ENCODE data around the gene TCEAL3. TPM values are rescaled to one million over a fixed set of nuclear protein-coding genes. Genes with fewer than 3 reads are reported as not detected.
A peak's percentile ranks its signal among the peaks of the same experiment; 100 is the strongest.

TCEAL3 gene
- total RNA-seq, 2 donors from 2014 or later = 75.5 to 92.0 TPM

DNA sequence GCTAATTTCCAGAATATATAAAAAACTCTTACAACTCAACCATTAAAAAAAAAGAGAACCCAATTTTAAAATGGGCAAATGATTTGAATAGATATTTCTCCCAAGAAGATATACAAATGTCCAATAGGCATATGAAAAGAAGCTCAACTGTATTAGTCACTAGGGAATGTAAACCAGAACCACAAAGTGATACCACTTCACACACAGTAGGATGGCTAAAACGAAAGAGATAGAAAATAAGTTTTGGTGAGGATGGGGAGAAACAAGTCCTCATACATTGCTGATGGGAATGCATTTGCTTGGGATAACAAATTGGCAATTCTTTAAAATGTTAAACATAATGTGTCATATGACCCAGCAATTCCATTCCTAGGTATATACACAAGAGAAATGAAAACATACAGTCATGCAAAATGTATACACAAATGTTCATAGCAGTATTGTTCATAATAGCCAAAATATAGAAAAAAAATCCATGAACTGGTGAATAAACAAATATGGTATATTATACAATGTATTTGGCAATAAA is 5.7 kb downstream of the TCEAL3 start:
- H3K9me3 ChIP-seq = no peaks in the 10 kb centered on the region
- 95% methylated on average over 1 of the region's 1 CpG for WGBS
- DNase-seq (ENCODE audit: low spot score) = no peak
- H3K27ac ChIP-seq = no peak overlapping the region
- intact Hi-C loops (cut with DNase I) = no loop called here
- TF ChIP-seq POLR2AphosphoS5 (IDR thresholded peaks at IDR 0.05) (no peak), POLR2A (IDR thresholded peaks at IDR 0.05) (no peak)
- TF ChIP-seq, protein P1, sequence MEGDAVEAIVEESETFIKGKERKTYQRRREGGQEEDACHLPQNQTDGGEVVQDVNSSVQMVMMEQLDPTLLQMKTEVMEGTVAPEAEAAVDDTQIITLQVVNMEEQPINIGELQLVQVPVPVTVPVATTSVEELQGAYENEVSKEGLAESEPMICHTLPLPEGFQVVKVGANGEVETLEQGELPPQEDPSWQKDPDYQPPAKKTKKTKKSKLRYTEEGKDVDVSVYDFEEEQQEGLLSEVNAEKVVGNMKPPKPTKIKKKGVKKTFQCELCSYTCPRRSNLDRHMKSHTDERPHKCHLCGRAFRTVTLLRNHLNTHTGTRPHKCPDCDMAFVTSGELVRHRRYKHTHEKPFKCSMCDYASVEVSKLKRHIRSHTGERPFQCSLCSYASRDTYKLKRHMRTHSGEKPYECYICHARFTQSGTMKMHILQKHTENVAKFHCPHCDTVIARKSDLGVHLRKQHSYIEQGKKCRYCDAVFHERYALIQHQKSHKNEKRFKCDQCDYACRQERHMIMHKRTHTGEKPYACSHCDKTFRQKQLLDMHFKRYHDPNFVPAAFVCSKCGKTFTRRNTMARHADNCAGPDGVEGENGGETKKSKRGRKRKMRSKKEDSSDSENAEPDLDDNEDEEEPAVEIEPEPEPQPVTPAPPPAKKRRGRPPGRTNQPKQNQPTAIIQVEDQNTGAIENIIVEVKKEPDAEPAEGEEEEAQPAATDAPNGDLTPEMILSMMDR (IDR thresholded peaks at IDR 0.05) = no peak
- H3K27me3 ChIP-seq (replicated peaks; ENCODE audit: insufficient read depth) = no peaks in the 10 kb centered on the region
- H3K4me1 ChIP-seq (replicated peaks) = no peaks in the 10 kb centered on the region
- H3K4me3 ChIP-seq = no peak overlapping the region
- no peaks in the 10 kb centered on the region for H3K36me3 ChIP-seq

DNA sequence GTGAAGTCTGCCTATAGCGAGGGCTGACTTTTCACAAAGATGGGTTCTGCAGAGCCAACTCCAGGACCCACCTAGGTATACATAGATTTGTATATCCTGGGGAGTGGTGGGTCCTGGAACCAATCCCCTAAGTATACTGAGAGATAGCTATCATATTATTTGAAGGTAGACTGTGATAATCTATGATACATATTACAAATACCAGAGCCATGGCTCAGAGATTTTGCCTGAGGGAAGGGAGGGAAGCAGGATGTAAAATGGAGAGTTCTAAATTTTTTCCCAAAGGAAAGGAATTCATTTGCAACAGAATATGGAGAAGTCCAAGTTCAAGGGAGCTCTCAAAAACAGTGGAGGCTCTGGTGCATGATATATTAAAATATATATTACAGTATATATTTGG is 7.2 kb downstream of the TCEAL3 start:
- no peaks in the 10 kb centered on the region for H3K27me3 ChIP-seq (replicated peaks; ENCODE audit: insufficient read depth)
- WGBS = 100% methylated on average over 1 of the region's 1 CpG
- intact Hi-C loops (cut with DNase I) = no loop called here

DNA sequence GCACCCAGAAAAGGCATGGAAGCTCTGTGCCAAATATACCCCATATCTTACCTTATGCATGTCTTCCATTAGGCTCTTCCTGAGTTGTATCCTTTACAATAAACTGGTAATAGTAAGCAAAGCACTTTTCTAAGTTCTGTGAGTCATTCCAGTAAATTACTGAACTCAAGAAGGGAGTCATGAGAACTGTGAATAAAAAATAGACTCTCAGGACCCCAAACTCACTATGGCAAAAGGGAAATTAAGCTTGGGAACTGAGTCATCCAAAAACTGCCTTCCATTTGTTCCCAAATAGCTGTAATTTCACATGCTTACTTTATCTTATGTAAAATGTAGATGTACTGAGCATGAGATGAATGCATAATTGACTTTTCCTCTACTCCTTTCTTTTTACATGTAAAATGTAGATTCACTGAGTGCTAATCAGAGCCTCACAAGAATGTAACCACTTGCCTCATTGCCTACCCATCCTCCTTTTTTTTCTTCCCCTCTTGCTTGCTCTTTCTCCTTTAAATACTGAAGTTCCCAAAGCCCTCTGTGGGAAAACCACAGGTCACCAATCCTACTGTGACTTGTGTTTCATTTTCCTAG is 8.1 kb downstream of the TCEAL3 start:
- H3K36me3 ChIP-seq = no peaks in the 10 kb centered on the region
- no peak for DNase-seq (ENCODE audit: low spot score)
- no peaks in the 10 kb centered on the region for H3K9me3 ChIP-seq
- no peaks in the 10 kb centered on the region for H3K27me3 ChIP-seq (replicated peaks; ENCODE audit: insufficient read depth)
- no peak overlapping the region for H3K4me3 ChIP-seq
- H3K4me1 ChIP-seq (replicated peaks) = no peaks in the 10 kb centered on the region
- intact Hi-C loops (cut with DNase I) = no loop called here
- TF ChIP-seq POLR2AphosphoS5 (IDR thresholded peaks at IDR 0.05) = no peak
- TF ChIP-seq POLR2A (IDR thresholded peaks at IDR 0.05) = no peak
- TF ChIP-seq, protein P1 (IDR thresholded peaks at IDR 0.05) = no peak
- no peak overlapping the region for H3K27ac ChIP-seq

More for the DNA sequence above, 7.2 kb downstream of the TCEAL3 start:
- Histone ChIP-seq H3K27ac (no peak overlapping the region), H3K4me3 (no peak overlapping the region), H3K9me3 (no peaks in the 10 kb centered on the region), H3K36me3 (no peaks in the 10 kb centered on the region), H3K4me1 (replicated peaks) (no peaks in the 10 kb centered on the region)
- no peak for DNase-seq (ENCODE audit: low spot score)
- TF ChIP-seq POLR2A (IDR thresholded peaks at IDR 0.05) = no peak
- no peak for TF ChIP-seq POLR2AphosphoS5 (IDR thresholded peaks at IDR 0.05)
- TF ChIP-seq, protein P1 (IDR thresholded peaks at IDR 0.05) = no peak

DNA sequence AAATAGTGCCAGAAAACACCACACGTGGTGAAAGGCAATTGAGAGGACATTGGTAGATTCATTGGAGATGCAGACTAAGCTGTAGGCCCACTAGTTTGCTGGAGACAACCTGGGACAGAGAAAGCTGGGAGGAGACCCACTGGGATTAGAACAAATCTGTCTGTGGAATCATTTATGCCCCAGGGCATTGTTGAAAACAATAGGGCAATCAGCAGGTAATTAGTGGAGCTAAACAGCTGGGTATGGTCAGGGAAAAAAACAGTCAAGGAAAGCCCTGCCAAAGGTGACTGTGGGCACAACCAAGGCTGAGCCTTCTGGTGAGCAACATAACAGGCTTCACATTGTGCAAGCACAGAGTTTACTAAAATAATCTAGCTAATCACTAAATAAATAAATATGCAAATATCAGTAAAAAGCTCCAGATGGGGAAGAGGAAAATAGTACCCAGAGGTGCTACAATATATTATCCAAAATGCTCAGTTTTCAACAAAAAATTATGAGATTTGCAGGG is 9.0 kb downstream of the TCEAL3 start:
- intact Hi-C loops (cut with DNase I) = no loop called here
- TF ChIP-seq POLR2A (IDR thresholded peaks at IDR 0.05) (no peak), POLR2AphosphoS5 (IDR thresholded peaks at IDR 0.05) (no peak)
- TF ChIP-seq, protein P1 (IDR thresholded peaks at IDR 0.05) = no peak
- Histone ChIP-seq H3K27ac (no peak overlapping the region), H3K27me3 (replicated peaks; ENCODE audit: insufficient read depth) (no peaks in the 10 kb centered on the region), H3K4me3 (no peak overlapping the region), H3K9me3 (no peaks in the 10 kb centered on the region), H3K36me3 (no peaks in the 10 kb centered on the region), H3K4me1 (replicated peaks) (no peaks in the 10 kb centered on the region)
- no peak for DNase-seq (ENCODE audit: low spot score)
- 47% methylated on average over 1 of the region's 1 CpG for WGBS

DNA sequence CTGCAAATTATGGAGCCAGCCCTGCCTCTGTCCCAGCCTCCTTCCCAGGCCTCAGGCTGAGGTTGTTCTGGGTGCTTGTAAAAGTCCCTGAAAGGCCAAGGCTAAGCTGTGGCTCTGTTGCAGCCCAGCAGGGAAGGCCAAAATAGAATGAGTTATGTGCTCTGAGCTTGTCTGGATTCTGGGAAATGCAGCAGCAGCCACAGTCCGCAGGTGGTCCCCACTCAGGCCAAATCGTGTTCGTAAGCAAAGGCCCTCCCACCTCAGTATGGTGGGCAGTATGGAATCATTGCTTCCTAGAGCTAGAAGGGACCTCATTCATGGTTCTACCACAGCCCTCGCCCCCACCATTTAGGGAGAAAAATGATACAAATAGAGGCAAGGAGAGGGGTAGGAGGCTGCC is 16.3 kb downstream of the TCEAL3 start:
- intact Hi-C loops (cut with DNase I) = no loop called here
- Histone ChIP-seq H3K9me3 (no peaks in the 10 kb centered on the region), H3K4me3 (no peak overlapping the region), H3K36me3 (no peaks in the 10 kb centered on the region), H3K27me3 (replicated peaks; ENCODE audit: insufficient read depth) (no peaks in the 10 kb centered on the region), H3K4me1 (replicated peaks) (no peaks in the 10 kb centered on the region), H3K27ac (peak overlapping the region; percentile 31 to 73)
- TF ChIP-seq, protein P1 (IDR thresholded peaks at IDR 0.05) = no peak
- TF ChIP-seq POLR2A (IDR thresholded peaks at IDR 0.05) (no peak), POLR2AphosphoS5 (IDR thresholded peaks at IDR 0.05) (no peak)
- 54% methylated on average over 4 of the region's 4 CpGs for WGBS
- DNase-seq (ENCODE audit: low spot score) = no peak

All from prostate gland (tissue), 2 donors.